Measurements from ENCODE around the gene SH3PXD2B.
A peak's percentile ranks its signal among the peaks of the same experiment; 100 is the strongest.
"Not testable (repeated sequence)": the region's sequence is repeated elsewhere in the genome, so short reads cannot be mapped to it uniquely, and the experiment has no call there.

The SH3PXD2B gene

GRCh38 chr5:172417130-172417841, 37.0 kb downstream of the SH3PXD2B start:
- DNase-seq, result no peak

GRCh38 chr5:172415362-172416275, 38.7 kb downstream of the SH3PXD2B start:
- DNase-seq, result no peak

- DNase-seq, result no peak
Observed at GRCh38 chr5:172414531-172415361, 39.6 kb downstream of the SH3PXD2B start.

DNA sequence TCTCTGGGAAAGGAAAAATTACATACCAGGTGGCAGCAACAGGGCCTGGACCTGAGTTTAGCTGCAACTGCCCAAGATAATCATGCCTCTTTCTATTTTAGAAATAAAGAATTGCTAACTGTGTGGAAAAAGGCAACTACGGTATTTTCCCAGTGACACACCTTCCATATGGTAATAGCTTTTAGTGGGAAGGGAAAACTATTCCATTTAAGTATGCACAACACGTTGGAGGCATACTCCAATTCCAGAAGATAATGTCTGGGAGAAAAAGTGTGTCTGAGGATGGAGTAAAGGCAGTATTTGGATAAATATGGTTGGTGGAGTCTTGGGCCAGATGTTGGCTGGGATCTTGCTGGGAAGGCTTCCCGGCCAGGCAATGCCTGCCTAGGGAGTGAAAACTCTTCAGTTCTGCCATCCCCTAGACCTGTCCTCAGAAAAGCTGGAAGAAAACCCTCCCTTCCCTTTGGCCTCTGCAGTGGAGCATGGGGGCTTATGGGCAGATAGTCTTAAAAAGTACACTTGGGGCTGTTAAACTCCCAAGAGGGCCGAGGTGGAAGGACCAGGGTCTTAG, 40.6 kb downstream of the SH3PXD2B start:
- no peak for DNase-seq

DNA sequence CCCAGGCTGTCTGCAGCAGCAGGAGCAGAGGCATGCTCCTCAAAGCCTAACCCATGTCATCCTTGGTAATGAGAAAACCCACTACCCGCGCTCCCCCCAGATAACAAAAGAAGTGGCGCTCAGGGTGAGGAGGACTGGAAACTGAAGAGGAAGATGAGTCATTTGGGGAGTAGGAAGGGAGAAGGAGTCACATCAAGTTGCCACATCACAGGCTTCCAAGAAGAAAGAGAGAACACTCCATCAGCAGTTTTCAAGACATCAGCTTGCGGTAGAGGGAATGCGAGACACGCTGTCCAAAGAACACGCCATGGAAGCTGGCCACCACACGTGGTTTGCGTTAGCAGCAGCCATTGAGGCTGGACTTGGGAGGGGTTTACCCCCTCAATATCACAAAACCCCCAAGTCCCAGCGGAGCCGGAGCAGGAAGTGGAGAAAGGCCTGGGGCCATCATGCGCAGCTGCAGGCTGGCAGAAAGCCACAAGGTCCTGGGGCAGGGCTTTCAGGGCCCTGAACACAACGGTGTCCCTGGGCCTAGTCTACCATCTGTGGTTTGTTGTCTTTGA, 41.5 kb downstream of the SH3PXD2B start:
- peak; percentile 99 for DNase-seq

DNA sequence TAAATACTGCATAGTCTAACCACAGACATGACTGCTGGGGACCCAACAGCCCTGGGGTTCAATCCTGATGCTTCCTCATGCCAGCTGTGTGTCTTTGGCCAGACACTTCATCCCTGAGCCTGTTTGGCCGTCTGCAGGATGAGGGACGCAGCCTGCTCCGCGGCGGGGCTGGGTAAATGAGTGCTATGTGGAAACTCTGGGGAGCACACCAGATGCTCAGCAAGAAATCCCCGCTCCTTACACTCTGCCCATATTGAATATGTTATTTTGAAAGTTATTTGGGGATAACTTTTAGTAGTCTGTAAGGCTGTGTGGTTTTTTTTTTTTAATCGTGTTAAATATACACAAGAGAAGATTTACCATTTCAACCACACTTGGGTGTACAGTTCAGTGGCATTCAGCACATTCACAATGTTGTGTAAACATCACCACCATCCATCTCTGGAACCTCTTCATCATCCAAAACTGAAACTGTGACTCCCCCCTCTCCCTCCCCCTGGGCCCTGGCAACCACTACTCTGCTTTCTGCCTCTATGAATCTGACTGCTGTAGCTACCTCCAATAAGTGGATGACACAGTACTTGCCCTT, 42.7 kb downstream of the SH3PXD2B start:
- peak; percentile 68 for DNase-seq

DNA sequence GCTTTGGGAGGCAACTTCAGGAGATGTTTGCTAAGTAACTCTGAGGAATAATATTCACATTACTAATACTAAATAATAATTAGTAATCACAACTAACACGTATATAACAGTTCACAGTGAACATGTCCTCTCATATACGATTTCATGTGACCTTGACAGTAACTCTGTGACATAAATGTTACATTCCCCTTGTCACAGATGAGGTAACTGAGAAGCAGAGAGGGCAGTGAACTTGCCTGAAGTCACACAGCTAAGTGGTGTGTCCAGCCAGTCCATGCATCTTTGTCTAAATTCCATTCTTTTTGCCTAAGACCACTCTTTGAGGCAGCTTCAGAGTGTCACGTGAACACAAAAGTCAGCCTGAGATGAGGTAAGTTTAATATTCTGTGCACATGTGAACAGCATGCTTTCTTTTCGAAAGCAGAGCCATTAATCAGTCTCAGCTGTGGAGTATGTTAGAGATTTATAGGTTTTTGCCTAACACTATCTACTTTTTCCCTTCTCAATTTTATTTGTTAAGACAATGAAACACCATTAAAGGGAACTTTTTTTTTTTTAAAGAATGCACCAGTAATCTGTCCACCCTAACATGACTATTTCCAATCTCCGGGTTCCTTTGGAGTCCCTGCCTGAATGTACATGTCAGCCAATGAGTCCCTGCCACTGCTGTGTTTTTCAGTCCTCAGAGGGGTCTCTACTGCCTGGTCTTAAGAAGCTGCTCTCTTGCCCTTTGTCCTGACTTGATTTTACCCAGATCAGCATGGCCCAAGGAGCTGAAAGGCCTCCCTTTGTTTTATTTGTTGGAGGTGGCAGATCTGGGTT, 43.5 kb downstream of the SH3PXD2B start:
- DNase-seq, result peak; percentile 85

DNA sequence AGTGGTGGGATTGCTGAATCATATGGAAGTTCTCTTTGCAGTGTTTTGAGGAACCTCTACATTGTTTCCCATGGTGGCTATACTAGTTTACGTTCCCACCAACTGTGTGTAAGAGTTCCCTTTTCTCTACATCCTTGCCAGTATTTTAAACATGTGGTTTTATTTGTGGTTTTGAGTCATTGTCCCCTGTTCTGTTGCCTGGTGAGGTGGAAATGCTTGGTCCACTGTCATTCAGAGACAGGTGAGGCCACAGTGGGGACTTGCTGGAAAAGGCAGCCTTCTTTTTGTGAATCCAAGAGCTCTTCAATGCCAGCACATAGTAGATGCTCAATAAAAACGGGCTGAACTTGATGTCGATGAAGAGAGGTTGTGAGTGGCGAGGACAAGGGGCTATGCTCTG, 44.2 kb downstream of the SH3PXD2B start:
- DNase-seq, result peak; percentile 80

DNA sequence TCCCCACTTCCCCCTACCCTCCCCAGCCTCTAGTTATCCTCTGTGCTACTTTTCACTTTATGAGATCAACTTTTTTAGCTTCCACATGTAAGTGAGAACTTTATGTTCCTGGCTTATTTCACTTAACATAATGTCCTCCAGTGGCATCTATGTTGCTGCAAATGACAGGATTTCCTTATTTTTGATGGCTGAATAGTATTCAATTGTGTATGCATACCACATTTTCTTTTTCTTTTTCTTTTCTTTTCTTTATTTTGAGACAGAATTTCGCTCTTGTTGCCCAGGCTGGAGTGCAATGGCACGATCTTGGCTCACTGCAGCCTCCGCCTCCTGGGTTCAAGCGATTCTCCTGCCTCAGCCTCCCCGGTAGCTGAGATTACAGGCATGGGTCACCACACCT, 44.8 kb downstream of the SH3PXD2B start:
- not testable (repeated sequence) for DNase-seq

- DNase-seq, result peak; percentile 59
Observed at GRCh38 chr5:172407822-172408221, 46.5 kb downstream of the SH3PXD2B start.

GRCh38 chr5:172407241-172407691, 47.1 kb downstream of the SH3PXD2B start:
- no peak for DNase-seq

DNA sequence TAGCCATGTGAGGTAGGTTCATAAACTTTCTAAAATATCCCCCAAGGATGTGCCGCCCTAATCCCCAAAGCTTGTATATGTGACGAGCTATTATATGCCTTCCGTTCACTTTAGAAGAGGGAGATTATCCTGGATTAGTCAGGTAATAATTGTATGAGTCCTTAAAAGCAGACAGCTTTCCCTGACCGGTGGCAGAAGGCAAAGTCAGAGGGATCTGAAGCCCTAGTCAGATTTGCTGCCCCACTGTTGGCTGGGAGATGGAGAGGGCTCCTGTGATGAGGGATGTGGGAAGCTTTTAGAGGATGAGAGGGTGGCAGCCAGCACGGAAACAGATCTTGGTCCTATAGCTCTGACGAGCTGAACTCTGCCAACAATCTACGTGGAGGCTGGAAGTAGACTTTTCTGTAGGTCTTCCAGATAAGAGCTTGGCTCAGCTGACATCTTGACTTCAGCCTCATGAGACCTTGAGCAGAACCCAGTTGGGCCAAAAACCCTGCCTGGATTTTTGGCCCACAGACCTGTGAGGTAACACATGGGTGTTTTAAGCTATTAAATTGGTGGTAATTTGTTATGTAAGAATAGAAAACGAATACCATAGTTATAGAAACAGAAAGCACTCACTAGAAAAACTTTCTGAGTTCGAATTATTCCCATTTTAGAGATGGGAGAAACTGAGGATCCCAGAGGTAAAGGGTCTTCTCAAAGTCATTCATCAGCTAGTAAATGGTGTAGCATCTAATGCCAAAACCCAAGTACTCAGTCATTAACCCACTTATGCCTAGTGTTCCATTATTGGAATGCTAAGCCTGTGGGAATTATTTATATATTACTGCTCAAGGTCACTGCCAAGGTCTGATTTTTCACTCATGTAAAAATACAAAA, 48.9 kb downstream of the SH3PXD2B start:
- DNase-seq, result no peak

DNA sequence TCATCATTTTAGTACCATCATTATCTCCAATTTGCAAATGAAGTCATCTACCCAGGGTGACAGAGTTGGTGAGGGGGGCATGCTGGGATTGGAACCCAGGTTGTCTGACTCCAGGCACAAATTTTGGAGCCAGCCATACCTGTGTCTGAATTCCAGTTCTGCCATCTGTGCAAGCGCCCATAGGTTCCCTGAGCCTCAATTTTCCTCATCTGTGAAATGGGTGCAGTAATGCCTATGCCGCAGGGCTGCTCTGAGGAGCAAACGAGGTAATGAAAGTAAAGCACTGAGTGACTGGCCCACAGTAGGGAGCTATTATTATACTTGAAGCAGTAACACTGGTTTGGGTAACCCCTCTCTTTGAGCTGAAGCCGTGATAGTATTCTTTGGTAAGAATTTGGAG, 49.6 kb downstream of the SH3PXD2B start:
- no peak for DNase-seq

DNA sequence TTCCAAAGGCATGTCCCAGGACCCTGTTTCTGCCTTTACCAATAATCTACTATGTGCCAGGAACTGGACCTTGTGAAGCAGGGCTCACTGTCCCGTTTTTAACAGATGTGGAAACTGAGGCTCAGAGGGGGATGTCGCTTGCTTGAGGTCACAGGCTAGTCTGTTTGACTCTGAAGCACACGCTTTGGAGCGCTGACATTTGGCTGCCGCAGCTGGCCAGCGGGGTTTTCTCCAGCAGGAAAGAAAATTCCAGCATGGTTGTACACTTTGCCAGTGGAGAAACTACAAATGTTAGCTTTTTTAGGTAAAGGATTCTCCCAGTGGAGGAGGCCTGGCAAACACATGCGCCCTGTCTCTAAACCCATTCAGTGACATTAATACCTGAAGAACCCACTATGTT, 50.5 kb downstream of the SH3PXD2B start:
- no peak for DNase-seq

DNA sequence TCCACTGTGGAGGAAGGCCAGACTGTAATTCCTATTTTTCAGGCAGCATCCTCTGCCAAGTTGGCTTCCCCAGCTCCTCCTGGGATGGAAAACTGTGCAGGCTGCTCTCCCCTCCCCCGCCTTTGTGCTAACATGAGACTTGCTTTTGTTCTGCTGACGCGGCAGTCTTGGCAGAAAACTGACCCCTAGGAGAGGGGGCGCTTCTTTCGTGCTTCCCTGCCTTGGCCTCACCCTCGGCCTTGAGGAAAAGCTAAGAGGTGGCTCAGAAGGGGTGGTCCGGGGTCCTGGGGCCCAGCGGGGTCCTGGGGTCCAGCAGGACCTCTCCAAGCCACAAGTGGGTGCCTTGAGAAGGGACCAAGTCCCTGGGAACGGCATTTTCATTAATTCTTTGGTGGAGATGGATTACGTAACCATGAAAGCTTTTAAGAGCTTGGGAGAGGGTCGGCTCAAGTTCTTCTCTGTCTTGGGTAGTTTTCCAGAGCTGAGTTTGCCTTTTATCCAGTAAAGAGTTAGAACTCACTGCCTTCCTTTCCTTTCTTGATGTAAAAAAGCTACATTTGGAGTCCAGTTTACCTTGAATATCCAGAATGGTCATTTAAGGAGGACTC, 51.0 kb downstream of the SH3PXD2B start:
- peak; percentile 74 for DNase-seq

- no peak for DNase-seq
Observed at GRCh38 chr5:172402531-172403188, 51.7 kb downstream of the SH3PXD2B start.

GRCh38 chr5:172402031-172402430, 52.3 kb downstream of the SH3PXD2B start:
- DNase-seq, result not testable (repeated sequence)

DNA sequence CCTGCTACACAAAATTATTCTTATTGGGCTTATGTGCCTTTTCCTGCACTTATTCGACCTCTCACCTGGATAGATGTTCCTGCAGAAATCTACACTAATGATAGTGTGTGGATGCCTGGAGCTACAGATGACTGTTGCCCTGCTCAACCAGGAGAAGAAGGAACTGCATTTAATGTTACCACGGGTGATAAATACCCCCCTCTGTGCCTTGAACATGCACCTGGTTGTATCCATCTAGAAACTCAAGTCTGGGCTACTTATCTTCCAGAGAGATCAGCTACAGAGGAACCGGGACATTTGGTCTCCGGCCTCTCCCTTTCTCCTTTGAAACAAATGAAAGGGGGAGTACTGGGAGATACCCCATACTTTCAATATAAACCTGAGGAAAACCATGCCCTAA, 54.5 kb downstream of the SH3PXD2B start:
- DNase-seq, result no peak

DNA sequence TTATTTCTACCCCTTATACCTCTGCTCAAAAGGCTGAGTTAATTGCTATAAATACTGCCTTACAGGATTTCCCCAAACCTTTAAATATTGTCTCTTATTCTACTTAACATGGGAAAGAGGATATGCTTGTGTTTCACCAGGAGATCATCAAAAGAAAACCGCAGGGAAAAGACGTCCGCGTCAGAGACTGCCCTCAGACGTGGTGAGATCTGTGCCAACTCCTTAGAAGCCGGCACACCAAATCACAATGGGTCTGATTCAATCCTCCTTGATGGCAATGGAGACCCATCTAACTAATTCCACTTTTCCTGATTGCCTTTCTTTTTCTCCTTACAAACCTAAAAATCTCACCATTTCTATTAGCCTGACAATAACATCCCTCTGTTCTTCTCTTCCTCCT, 55.0 kb downstream of the SH3PXD2B start:
- DNase-seq, result no peak
